GM21515 (cell line): ENCODE data around the gene HAUS8.
"Not testable (repeated sequence)": the region's sequence is repeated elsewhere in the genome, so short reads cannot be mapped to it uniquely, and the experiment has no call there.

Source experiments
- ATAC-seq: cut with Tn5 transposase; IDR thresholded peaks from one replicate; pipeline ENCODE4 v1.9.1; 2021; ENCODE audit not compliant: unreplicated experiment

The HAUS8 gene

GRCh38 chr19:17103177-17103576 is 27.9 kb upstream of the HAUS8 start:
- no peak for ATAC-seq

- ATAC-seq, result no peak
These were observed 26.7 kb upstream of the HAUS8 start for GRCh38 chr19:17101686-17102628.

GRCh38 chr19:17098326-17098725 is 23.1 kb upstream of the HAUS8 start:
- ATAC-seq, result no peak

DNA sequence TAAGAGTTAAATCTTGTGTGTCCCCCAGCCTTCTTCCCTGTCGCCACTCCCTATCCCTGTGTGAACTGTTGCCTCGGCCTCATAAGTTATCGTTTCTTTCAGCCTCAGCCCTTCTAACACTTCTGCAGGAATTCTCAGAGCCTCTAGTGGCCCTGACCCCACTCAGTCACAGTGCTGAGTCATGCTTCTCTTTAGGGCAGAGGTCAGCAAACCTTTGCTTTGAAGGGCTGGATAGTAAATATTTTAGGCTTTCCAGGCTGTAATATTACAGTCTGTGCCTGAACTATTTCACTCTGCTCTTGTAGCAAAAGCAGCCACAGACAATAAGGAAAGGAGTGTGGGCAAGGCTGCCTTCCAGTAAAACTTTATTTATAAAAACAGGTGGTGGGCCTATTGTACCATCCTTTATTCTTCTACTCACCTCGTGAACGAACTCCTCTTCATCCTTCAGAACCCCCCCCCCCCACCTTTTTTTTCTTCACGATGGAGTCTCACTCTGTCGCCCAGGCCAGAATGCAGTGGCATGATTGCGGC is 22.4 kb upstream of the HAUS8 start:
- ATAC-seq, result no peak

- no peak for ATAC-seq
These were observed 20.1 kb upstream of the HAUS8 start for GRCh38 chr19:17095141-17095919.

DNA sequence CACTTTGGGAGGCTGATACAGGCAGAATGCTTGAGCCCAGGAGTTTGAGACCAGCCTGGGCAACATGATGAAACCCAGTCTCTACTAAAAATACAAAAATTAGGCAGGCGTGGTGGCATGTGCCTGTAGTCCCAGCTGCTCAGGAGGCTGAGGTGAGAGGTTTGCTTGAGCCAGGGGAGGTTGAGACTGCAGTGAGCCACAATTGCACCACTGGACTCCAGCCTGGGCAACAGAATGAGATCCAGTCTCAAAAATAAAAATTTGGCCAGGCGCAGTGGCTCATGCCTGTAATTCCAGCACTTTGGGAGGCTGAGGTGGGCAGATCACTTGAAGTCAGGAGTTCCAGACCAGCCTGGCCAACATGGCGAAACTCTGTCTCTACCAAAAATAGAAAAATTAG is 19.4 kb upstream of the HAUS8 start:
- ATAC-seq, result not testable (repeated sequence)

DNA sequence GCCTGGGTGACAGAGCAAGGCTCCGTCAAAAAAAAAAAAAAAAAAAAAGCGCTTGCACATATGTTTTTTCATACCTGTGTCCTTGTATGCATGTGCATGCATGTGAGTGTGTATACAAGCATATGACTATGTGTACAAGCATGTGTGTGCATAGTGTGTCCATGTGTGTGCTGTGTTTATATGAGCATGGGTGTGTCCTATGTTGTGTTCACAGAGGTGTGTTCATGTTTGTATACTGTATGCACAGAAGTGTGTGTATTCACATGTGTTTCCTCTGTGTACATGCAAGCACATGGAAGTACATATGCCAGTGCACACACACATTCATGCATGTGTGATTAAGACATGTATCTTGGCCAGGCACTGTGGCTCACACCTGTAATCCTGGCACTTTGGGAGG is 17.4 kb upstream of the HAUS8 start:
- ATAC-seq, result no peak

GRCh38 chr19:17091758-17092333 is 16.6 kb upstream of the HAUS8 start:
- ATAC-seq, result no peak

DNA sequence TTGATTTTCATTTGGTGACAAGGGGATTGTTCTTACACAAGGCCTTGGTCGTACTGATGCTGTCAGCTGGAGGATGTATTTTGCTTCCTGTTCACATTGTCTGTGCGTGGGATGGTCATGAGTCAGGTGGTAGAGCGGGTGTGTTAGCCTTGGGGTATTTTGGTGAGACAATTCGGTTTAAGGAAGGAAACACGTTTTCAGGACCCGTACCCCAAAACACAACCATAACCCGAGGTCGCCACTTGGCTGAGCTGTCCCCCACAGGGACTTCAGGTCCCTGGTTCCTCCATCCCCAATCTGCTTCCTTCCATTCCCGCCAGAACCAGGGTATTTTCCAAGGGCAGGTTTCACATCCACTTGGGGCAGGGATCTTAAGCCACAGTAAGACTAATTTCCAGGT is 15.3 kb upstream of the HAUS8 start:
- no peak for ATAC-seq

DNA sequence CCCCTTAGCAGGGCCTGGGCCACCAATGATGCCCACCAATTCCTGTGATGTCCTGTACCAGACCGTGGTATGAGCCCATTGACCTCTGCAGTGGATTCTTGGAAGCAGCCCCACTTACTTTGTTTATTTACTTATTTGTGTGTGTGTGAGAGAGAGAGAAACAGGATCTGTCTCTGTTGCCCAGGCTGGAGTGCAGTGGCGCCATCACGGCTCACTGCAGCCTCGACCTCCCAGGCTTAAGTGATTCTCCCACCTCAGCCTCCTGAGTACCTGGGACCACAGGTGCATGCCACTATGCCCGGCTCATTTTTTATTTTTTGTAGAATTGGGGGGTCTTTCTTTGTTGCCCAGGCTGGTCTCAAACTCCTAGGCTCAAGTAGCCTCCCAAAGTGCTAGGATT is 13.3 kb upstream of the HAUS8 start:
- no peak for ATAC-seq

GRCh38 chr19:17086834-17087233 is 11.6 kb upstream of the HAUS8 start:
- no peak for ATAC-seq

- no peak for ATAC-seq
These were observed 10.9 kb upstream of the HAUS8 start for GRCh38 chr19:17086120-17086519.

GRCh38 chr19:17081672-17082630 is 6.7 kb upstream of the HAUS8 start:
- no peak for ATAC-seq

GRCh38 chr19:17080440-17080801 is 5.2 kb upstream of the HAUS8 start:
- no peak for ATAC-seq

DNA sequence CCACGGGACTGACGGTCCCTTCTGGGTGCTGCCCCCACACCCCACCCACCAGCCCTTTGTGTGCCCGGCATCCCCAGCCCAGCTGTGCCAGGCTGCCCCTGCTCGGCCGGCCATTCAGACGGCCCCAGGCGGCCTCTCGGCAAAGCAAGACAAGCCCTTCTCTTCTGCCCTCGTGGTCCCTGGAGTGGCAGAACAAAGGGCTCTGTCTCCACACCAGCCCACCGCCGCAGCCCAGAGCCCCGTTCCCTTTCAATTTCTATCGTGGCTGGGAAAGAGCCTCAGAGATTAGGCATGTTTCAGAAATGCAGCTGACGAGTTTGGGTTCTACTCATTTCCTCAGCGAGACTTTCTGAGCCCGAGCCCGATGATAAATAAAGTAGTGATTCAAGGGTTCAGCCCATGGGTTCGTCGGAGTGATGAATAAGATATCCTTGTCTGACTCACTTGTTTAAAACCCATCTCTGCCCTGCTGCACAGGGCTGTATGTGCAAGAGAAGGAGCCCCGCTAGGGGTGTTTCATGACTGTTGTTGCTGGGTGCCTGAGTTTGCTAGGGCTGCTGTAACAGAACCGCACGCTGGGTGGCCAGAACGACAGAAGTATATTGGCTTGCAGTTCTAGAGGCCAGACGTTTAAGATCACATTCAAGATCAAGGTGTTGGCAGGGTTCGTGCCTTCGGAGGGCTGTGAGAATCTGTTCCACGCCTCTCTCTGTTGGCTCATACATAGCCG is 4.6 kb upstream of the HAUS8 start:
- ATAC-seq, result peak; percentile 26

- no peak for ATAC-seq
These were observed 3.9 kb upstream of the HAUS8 start for GRCh38 chr19:17078920-17079709.

DNA sequence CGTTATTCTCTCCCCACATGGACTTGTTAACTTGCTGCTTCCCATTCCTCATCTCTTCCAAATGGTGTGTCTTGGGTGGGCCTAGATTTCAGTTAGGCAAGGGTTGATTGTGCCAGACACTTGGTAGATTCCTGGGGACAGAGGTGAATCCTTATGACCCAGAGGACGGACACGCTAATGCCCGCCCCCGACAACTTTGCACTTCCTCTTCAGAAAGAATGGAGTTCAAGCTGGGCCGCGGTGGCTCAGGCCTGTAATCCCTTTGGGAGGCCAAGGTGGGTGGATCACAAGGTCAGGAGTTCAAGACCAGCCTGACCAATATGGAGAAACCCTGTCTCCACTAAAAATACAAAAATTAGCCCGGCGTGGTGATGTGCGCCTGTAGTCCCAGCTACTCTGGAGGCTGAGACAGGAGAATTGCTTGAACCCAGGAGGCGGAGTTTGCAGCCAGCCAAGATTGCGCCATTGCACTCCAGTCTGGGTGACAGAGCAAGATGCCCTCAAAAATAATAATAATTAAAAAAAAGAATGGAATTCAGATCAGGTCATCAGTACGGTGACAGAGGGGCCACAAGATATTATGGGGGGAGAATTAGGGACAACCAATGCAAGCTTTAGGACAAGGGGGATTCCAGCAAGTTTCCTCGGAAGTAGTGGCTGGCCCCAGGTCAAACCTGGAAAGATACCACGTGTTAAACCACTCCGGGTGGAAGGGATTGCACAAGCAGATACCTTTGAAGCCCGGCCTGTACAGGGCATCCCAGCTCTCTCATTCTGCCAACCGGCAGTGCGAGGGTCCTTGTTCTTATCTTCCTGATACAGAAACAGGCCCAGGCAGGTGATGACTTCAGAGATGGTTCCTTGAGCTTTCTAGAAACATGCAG is 3.0 kb upstream of the HAUS8 start:
- no peak for ATAC-seq

- ATAC-seq, result no peak
These were observed 2.3 kb upstream of the HAUS8 start for GRCh38 chr19:17077447-17078028.
